Pancreas (tissue), 10 donors: ENCODE results near the gene MUC5AC. TPM values are rescaled to one million over a fixed set of nuclear protein-coding genes. Genes with fewer than 3 reads are reported as not detected.

Source experiments
- ATAC-seq, 4 donors: fragments of 200-7000 bp; cut with Tn5 transposase; one replicate each; pipeline versions ENCODE4 v1.8.0 to v1.9.1; 2020; ENCODE audit warnings: mild to moderate bottlenecking in 4 of 4, moderate library complexity in 4 of 4
- DNase-seq, 6 donors: peaks; one replicate each; pipeline ENCODE4 v3.0.0-alpha.2; 2020
- FAIRE-seq: peaks from 2 replicates; lab custom pipeline; 2012; peaks lifted over from hg19 to GRCh38; lab: Jason Lieb, UNC
- H3K27ac ChIP-seq, 4 donors: fragments of 200-600 bp; sonication (generic); 1 replicate in 3 of 4; 2 replicates in 1 of 4; pipeline versions ENCODE4 v1.5.0 to v1.8.0; 2020
- H3K27me3 ChIP-seq, 4 donors: fragments of 200-600 bp; one replicate each; pipeline ENCODE4 v1.8.0; 2021
- H3K36me3 ChIP-seq, 3 donors: fragments of 200-600 bp; sonication (generic) in 1 of 3; one replicate each; pipeline versions ENCODE4 v1.5.0 to v1.8.0; 2020 to 2021
- H3K4me1 ChIP-seq, 3 donors: fragments of 200-600 bp; one replicate each; pipeline ENCODE4 v1.8.0; 2021
- H3K4me3 ChIP-seq, 4 donors: fragments of 200-600 bp; sonication (generic) in 2 of 4; one replicate each; pipeline versions ENCODE4 v1.5.0 to v1.8.0; 2020 to 2021
- H3K9me3 ChIP-seq, 4 donors: fragments of 200-600 bp; one replicate each; pipeline ENCODE4 v1.8.0; 2021
- CTCF ChIP-seq, 4 donors: fragments of 200-600 bp; sonication (generic) in 3 of 4; IDR thresholded peaks; one replicate each; pipeline versions ENCODE4 v1.5.0 to v1.8.0; 2021; ENCODE audit warnings: antibody characterized with exemption in 4 of 4
- WGBS, 2 donors: extraction: QIAGEN DNeasy Blood & Tissue Kit; methylation state at CpG; one replicate each; pipeline ENCODE4 v1.1.7; 2013; 5-methylcytosine and 5-hydroxymethylcytosine counted together
- intact Hi-C, 3 donors: fragments of 100-400 bp; cut with DNase I; formaldehyde crosslinking; loops; one replicate each; pipeline versions ENCODE4 v1.11.1 to v1.14.2; 2022
- polyA plus RNA-seq, 2 donors: library from polyadenylated mRNA; stranded (reverse); fragments of 200-250 nt; gene quantifications; one replicate each; pipeline ENCODE4 v1.2.3, GENCODE V29; 2013
- total RNA-seq, 6 donors: library from RNA; stranded (reverse); fragmentation: NEBNext Ultra II Directional in 4 of 6; extraction: Animal tissue kit (Norgen Biotek cat#: 25700) in 4 of 6; gene quantifications; one replicate each; pipeline versions ENCODE4 v1.2.1 to v1.2.4, GENCODE V29; 2021 to 2023
- donor health status: healthy with polysubstance abuse.
- donor health status: DM: no; HTN: no; CAD: no; lungs with moderate emphysema.
- donor health status: DM: no; HTN: no; CAD: no.
- donor health status: control.
- donor health status: control.
- donor health status: Bipolar disorder and iron deficiency.
- donor health status: DM: yes; HTN: yes; CAD: no.
- donor health status: DM: no; HTN: no; CAD: no.
- donor health status: DM: no; HTN: no; CAD: no.
- donor health status: DM: yes; HTN: yes; CAD: no.

The MUC5AC gene
- total and polyA plus RNA-seq, 8 donors, result 0.02 to 4.2 (median 0.04) TPM; not detected in 5

GRCh38 chr11:1230456-1231395 is 73.0 kb downstream of the MUC5AC start:
- Histone ChIP-seq H3K9me3 (no peaks in the 10 kb centered on the region), H3K4me1 (no peaks in the 10 kb centered on the region), H3K4me3 (no peak overlapping the region), H3K27me3 (no peaks in the 10 kb centered on the region), H3K36me3 (no peaks in the 10 kb centered on the region), H3K27ac (no peak overlapping the region)
- no peak for ATAC-seq
- intact Hi-C loops, result no loop called here
- TF ChIP-seq CTCF (IDR thresholded peaks at IDR 0.05), result no peak
- DNase-seq, result peak in 3 of 6 donors; percentile 21 to 78 (median 49)
- FAIRE-seq, result no peak
- 55 to 60% methylated on average over 41 to 45 of the region's 45 CpGs for WGBS, 2 donors

- DNase-seq (peak in 2 of 6 donors; percentile 39 to 58), FAIRE-seq (no peak), ATAC-seq (no peak)
- WGBS, 2 donors, result 54 to 57% methylated on average over 18 to 22 of the region's 22 CpGs
- Histone ChIP-seq H3K27me3 (no peaks in the 10 kb centered on the region), H3K27ac (no peak overlapping the region), H3K4me3 (no peak overlapping the region), H3K4me1 (no peaks in the 10 kb centered on the region), H3K9me3 (no peaks in the 10 kb centered on the region), H3K36me3 (no peaks in the 10 kb centered on the region)
- TF ChIP-seq CTCF (IDR thresholded peaks at IDR 0.05), result no peak
- intact Hi-C loops, result no loop called here
Measured at GRCh38 chr11:1231396-1232020, 73.8 kb downstream of the MUC5AC start.

GRCh38 chr11:1232021-1232882 is 74.5 kb downstream of the MUC5AC start:
- no peaks in the 10 kb centered on the region for H3K27me3 ChIP-seq
- no peak for TF ChIP-seq CTCF (IDR thresholded peaks at IDR 0.05)
- peak in 2 of 6 donors; percentile 20 to 53 for DNase-seq
- no peak overlapping the region for H3K4me3 ChIP-seq
- H3K27ac ChIP-seq, result no peak overlapping the region
- intact Hi-C loops, result no loop called here
- no peaks in the 10 kb centered on the region for H3K36me3 ChIP-seq
- no peak for ATAC-seq
- H3K9me3 ChIP-seq, result no peaks in the 10 kb centered on the region
- H3K4me1 ChIP-seq, result no peaks in the 10 kb centered on the region
- 71 to 75% methylated on average over 44 to 46 of the region's 46 CpGs for WGBS, 2 donors
- no peak for FAIRE-seq

- no peaks in the 10 kb centered on the region for H3K36me3 ChIP-seq
- H3K4me1 ChIP-seq, result no peaks in the 10 kb centered on the region
- ATAC-seq (no peak), DNase-seq (peak in 3 of 6 donors; percentile 32 to 67 (median 51)), FAIRE-seq (no peak)
- 63 to 65% methylated on average over 26 to 30 of the region's 30 CpGs for WGBS, 2 donors
- TF ChIP-seq CTCF (IDR thresholded peaks at IDR 0.05), result no peak
- no peak overlapping the region for H3K4me3 ChIP-seq
- H3K9me3 ChIP-seq, result no peaks in the 10 kb centered on the region
- H3K27me3 ChIP-seq, result no peaks in the 10 kb centered on the region
- H3K27ac ChIP-seq, result no peak overlapping the region
- intact Hi-C loops, result no loop called here
Measured at GRCh38 chr11:1232883-1233321, 75.1 kb downstream of the MUC5AC start.
